Left lung (tissue), 10 donors: Measurements from ENCODE around the gene SCN3B. TPM values are rescaled to one million over a fixed set of nuclear protein-coding genes. Genes with fewer than 3 reads are reported as not detected.
A peak's percentile ranks its signal among the peaks of the same experiment; 100 is the strongest.

Experiments
- ATAC-seq: fragments of 200-7000 bp; cut with Tn5 transposase; one replicate; pipeline ENCODE4 v1.9.1; 2020; ENCODE audit warnings: moderate library complexity
- DNase-seq, 4 donors: peaks; one replicate each; pipeline ENCODE4 v3.0.0-alpha.2; 2013 to 2020
- H3K27ac ChIP-seq, 2 donors: fragments of 200-600 bp; sonication (generic) in 1 of 2; one replicate each; pipeline versions ENCODE4 v1.5.0 to v1.8.0; 2020 to 2021
- H3K27me3 ChIP-seq, 2 donors: fragments of 200-600 bp; sonication (generic) in 1 of 2; one replicate each; pipeline versions ENCODE4 v1.5.0 to v1.8.0; 2020 to 2021
- H3K36me3 ChIP-seq, 2 donors: fragments of 200-600 bp; sonication (generic) in 1 of 2; one replicate each; pipeline versions ENCODE4 v1.5.0 to v1.8.0; 2020 to 2021
- H3K4me1 ChIP-seq, 2 donors: fragments of 200-600 bp; one replicate each; pipeline ENCODE4 v1.8.0; 2021
- H3K4me3 ChIP-seq, 2 donors: fragments of 200-600 bp; sonication (generic) in 1 of 2; one replicate each; pipeline versions ENCODE4 v1.5.0 to v1.8.0; 2020 to 2021; ENCODE audit warnings: mild to moderate bottlenecking in 1 of 2
- H3K9me3 ChIP-seq, 2 donors: fragments of 200-600 bp; sonication (generic) in 1 of 2; one replicate each; pipeline versions ENCODE4 v1.5.0 to v1.8.0; 2020 to 2021
- CTCF ChIP-seq, 2 donors: fragments of 200-600 bp; sonication (generic) in 1 of 2; IDR thresholded peaks; one replicate each; pipeline versions ENCODE4 v1.5.0 to v1.8.0; 2021; ENCODE audit warnings: antibody characterized with exemption in 2 of 2
- intact Hi-C, 2 donors: fragments of 100-400 bp; cut with DNase I; formaldehyde crosslinking; loops; one replicate each; pipeline versions ENCODE4 v1.11.2 to v1.14.2; 2022
- polyA plus RNA-seq, 6 donors: library from polyadenylated mRNA; unstranded; fragments of 120-200 nt; gene quantifications; one replicate each; pipeline ENCODE4 v1.2.1, GENCODE V29; 2013; ENCODE audit not compliant: insufficient read length in 6 of 6
- total RNA-seq, 2 donors: library from RNA; stranded (reverse); fragmentation: NEBNext Ultra II Directional; extraction: Animal tissue kit (Norgen Biotek cat#: 25700); gene quantifications; one replicate each; pipeline ENCODE4 v1.2.1, GENCODE V29; 2021
- donor health status: DM: no; HTN: yes; CAD: no.
- donor health status: DM: no; HTN: no; CAD: no.

SCN3B gene
- total and polyA plus RNA-seq, 8 donors = 0.61 to 7.2 (median 5.3) TPM

GRCh38 chr11:123640677-123641494, 13.5 kb downstream of the SCN3B start:
- intact Hi-C loops = loop anchor here in 1 of 2 donors (5.0 kb wide), 1 partner anchor 66 kb away; no protein-coding TSS in a partner anchor
- Histone ChIP-seq H3K27me3 (peaks cover 0 to 50% of the 10 kb centered on the region in 2 donors), H3K36me3 (no peaks in the 10 kb centered on the region), H3K4me3 (no peak overlapping the region), H3K27ac (no peak overlapping the region), H3K9me3 (no peaks in the 10 kb centered on the region), H3K4me1 (no peaks in the 10 kb centered on the region)
- DNase-seq = peak in 1 of 4 donors; percentile 25
- peak; percentile 88 for ATAC-seq
- peak; percentile 51 for TF ChIP-seq CTCF (IDR thresholded peaks at IDR 0.05)

GRCh38 chr11:123640029-123640428, 14.4 kb downstream of the SCN3B start:
- H3K27me3 ChIP-seq = peaks cover 0 to 42% of the 10 kb centered on the region in 2 donors
- no peak overlapping the region for H3K27ac ChIP-seq
- no peak for ATAC-seq
- DNase-seq = no peak
- TF ChIP-seq CTCF (IDR thresholded peaks at IDR 0.05) = no peak
- intact Hi-C loops = loop anchor here in 1 of 2 donors (5.0 kb wide), 1 partner anchor 67 kb away; no protein-coding TSS in a partner anchor
- H3K4me3 ChIP-seq = no peak overlapping the region
- no peaks in the 10 kb centered on the region for H3K4me1 ChIP-seq
- no peaks in the 10 kb centered on the region for H3K36me3 ChIP-seq
- H3K9me3 ChIP-seq = no peaks in the 10 kb centered on the region

GRCh38 chr11:123630126-123630608, 24.3 kb downstream of the SCN3B start:
- DNase-seq = no peak
- ATAC-seq = peak; percentile 22
- Histone ChIP-seq H3K36me3 (no peaks in the 10 kb centered on the region), H3K9me3 (no peaks in the 10 kb centered on the region), H3K4me1 (no peaks in the 10 kb centered on the region), H3K27ac (no peak overlapping the region), H3K27me3 (no peaks in the 10 kb centered on the region), H3K4me3 (no peak overlapping the region)
- no peak for TF ChIP-seq CTCF (IDR thresholded peaks at IDR 0.05)
- intact Hi-C loops = no loop called here

- H3K27me3 ChIP-seq = no peaks in the 10 kb centered on the region
- H3K9me3 ChIP-seq = no peaks in the 10 kb centered on the region
- DNase-seq (peak in 3 of 4 donors; percentile 49 to 65 (median 51)), ATAC-seq (peak; percentile 75)
- H3K4me3 ChIP-seq = no peak overlapping the region
- intact Hi-C loops = no loop called here
- no peak for TF ChIP-seq CTCF (IDR thresholded peaks at IDR 0.05)
- no peak overlapping the region for H3K27ac ChIP-seq
- H3K36me3 ChIP-seq = no peaks in the 10 kb centered on the region
- H3K4me1 ChIP-seq = no peaks in the 10 kb centered on the region
These were observed 25.3 kb downstream of the SCN3B start for GRCh38 chr11:123628936-123629683.

- H3K36me3 ChIP-seq = peaks cover 0 to 13% of the 10 kb centered on the region in 2 donors
- DNase-seq = no peak
- H3K27me3 ChIP-seq = no peaks in the 10 kb centered on the region
- no peak for TF ChIP-seq CTCF (IDR thresholded peaks at IDR 0.05)
- intact Hi-C loops = no loop called here
- H3K4me1 ChIP-seq = no peaks in the 10 kb centered on the region
- no peak for ATAC-seq
- H3K4me3 ChIP-seq = no peak overlapping the region
- H3K9me3 ChIP-seq = no peaks in the 10 kb centered on the region
- no peak overlapping the region for H3K27ac ChIP-seq
These were observed 29.4 kb downstream of the SCN3B start for GRCh38 chr11:123624974-123625373.
